Trophoblast cell (in vitro differentiated cells and primary cell): ENCODE measurements around the gene SBSN.

Experiments
- DNase-seq, 2 donors: peaks; one replicate each; pipeline ENCODE4 v3.0.0-alpha.2; 2016
- H2AFZ ChIP-seq: 2 replicates; pipeline ENCODE4 v1.6.1; 2013; ENCODE audit warnings: low read length, moderate library complexity, mild to moderate bottlenecking; ENCODE audit not compliant: insufficient read depth, poor library complexity
- H2AK5ac ChIP-seq: 2 replicates; pipeline ENCODE4 v1.6.1; 2013; ENCODE audit warnings: mild to moderate bottlenecking, low read length
- H2BK120ac ChIP-seq: 2 replicates; pipeline ENCODE4 v1.6.1; 2013; ENCODE audit warnings: low read length, mild to moderate bottlenecking, moderate library complexity; ENCODE audit not compliant: insufficient read depth, poor library complexity
- H2BK12ac ChIP-seq: 2 replicates; pipeline ENCODE4 v1.6.1; 2013; ENCODE audit warnings: mild to moderate bottlenecking, low read length, moderate library complexity
- H2BK5ac ChIP-seq: 2 replicates; pipeline ENCODE4 v1.6.1; 2013; ENCODE audit warnings: low read length, low read depth, moderate library complexity, mild to moderate bottlenecking; ENCODE audit not compliant: poor library complexity
- H3K14ac ChIP-seq: 2 replicates; pipeline ENCODE4 v1.6.1; 2013; ENCODE audit warnings: mild to moderate bottlenecking, low read length
- H3K18ac ChIP-seq: 2 replicates; pipeline ENCODE4 v1.6.1; 2013; ENCODE audit warnings: mild to moderate bottlenecking, low read length
- H3K23ac ChIP-seq: 2 replicates; pipeline ENCODE4 v1.6.1; 2013; ENCODE audit warnings: low read length
- H3K27ac ChIP-seq: 2 replicates; pipeline ENCODE4 v1.5.1; 2013; ENCODE audit warnings: low read depth, mild to moderate bottlenecking, inconsistent platforms, low read length, moderate library complexity
- H3K27me3 ChIP-seq: 2 replicates; pipeline ENCODE4 v1.6.1; 2013; ENCODE audit warnings: inconsistent platforms, mild to moderate bottlenecking, low read length, moderate library complexity; ENCODE audit not compliant: insufficient read depth
- H3K36me3 ChIP-seq, 2 experiments: 1 replicate in 1 of 2; 2 replicates in 1 of 2; pipeline ENCODE4 v1.6.1; 2013; ENCODE audit warnings: low read length in 2 of 2, mild to moderate bottlenecking in 2 of 2, moderate library complexity in 1 of 2; ENCODE audit not compliant: insufficient read depth in 2 of 2, control insufficient read depth in 1 of 2
- H3K4ac ChIP-seq: 2 replicates; pipeline ENCODE4 v1.6.1; 2013; ENCODE audit warnings: low read depth, mild to moderate bottlenecking, low read length, moderate library complexity
- H3K4me1 ChIP-seq, 2 experiments: 1 replicate in 1 of 2; 2 replicates in 1 of 2; pipeline ENCODE4 v1.6.1; 2013; ENCODE audit warnings: low read length in 2 of 2, mild to moderate bottlenecking in 2 of 2, moderate library complexity in 1 of 2; ENCODE audit not compliant: insufficient read depth in 2 of 2, control insufficient read depth in 1 of 2
- H3K4me2 ChIP-seq: 2 replicates; pipeline ENCODE4 v1.6.1; 2013; ENCODE audit warnings: inconsistent platforms, mild to moderate bottlenecking, low read length, moderate library complexity
- H3K4me3 ChIP-seq: 2 replicates; pipeline ENCODE4 v1.5.1; 2013; ENCODE audit warnings: mild to moderate bottlenecking, low read depth, low read length, inconsistent platforms
- H3K79me1 ChIP-seq: one replicate; pipeline ENCODE4 v1.6.1; 2013; ENCODE audit warnings: low read length
- H3K79me2 ChIP-seq: 2 replicates; pipeline ENCODE4 v1.6.1; 2013; ENCODE audit warnings: low read length, mild to moderate bottlenecking; ENCODE audit not compliant: control insufficient read depth, insufficient read depth, poor library complexity
- H3K9ac ChIP-seq: 2 replicates; pipeline ENCODE4 v1.6.1; 2013; ENCODE audit warnings: mild to moderate bottlenecking, low read length
- H3K9me3 ChIP-seq: 2 replicates; pipeline ENCODE4 v1.6.1; 2013; ENCODE audit warnings: low read depth, mild to moderate bottlenecking, control low read depth, inconsistent platforms, low read length; ENCODE audit not compliant: insufficient read depth
- H4K12ac ChIP-seq: 2 replicates; pipeline ENCODE4 v1.6.1; 2013; ENCODE audit warnings: low read depth, mild to moderate bottlenecking, low read length, moderate library complexity
- H4K8ac ChIP-seq: 2 replicates; pipeline ENCODE4 v1.6.1; 2013; ENCODE audit warnings: low read depth, mild to moderate bottlenecking, low read length, moderate library complexity
- H4K91ac ChIP-seq: one replicate; pipeline ENCODE4 v1.6.1; 2013; ENCODE audit warnings: low read depth, mild to moderate bottlenecking, low read length, moderate library complexity
- WGBS: extraction: QIAGEN DNeasy Blood & Tissue Kit; methylation state at CpG from one replicate; pipeline ENCODE4 v1.1.7; 2013; ENCODE audit warnings: missing lambda C conversion rate; ENCODE audit not compliant: insufficient read length, insufficient coverage; ENCODE audit errors: extremely low coverage; 5-methylcytosine and 5-hydroxymethylcytosine counted together

Gene SBSN

GRCh38 chr19:35559281-35559659 lies 31.2 kb upstream of the SBSN start:
- H3K27ac ChIP-seq = no peak overlapping the region
- H2AFZ ChIP-seq = no peak overlapping the region
- H4K8ac ChIP-seq = no peak overlapping the region
- DNase-seq = no peak
- H3K79me2 ChIP-seq = no peaks in the 10 kb centered on the region
- no peak overlapping the region for H4K91ac ChIP-seq
- peaks cover 2 to 3% of the 10 kb centered on the region in 2 experiments for H3K4me1 ChIP-seq
- no peak overlapping the region for H2BK120ac ChIP-seq
- H3K4ac ChIP-seq = no peak overlapping the region
- H3K36me3 ChIP-seq = no peaks in the 10 kb centered on the region
- no peak overlapping the region for H3K14ac ChIP-seq
- no peak overlapping the region for H2BK12ac ChIP-seq
- no peak overlapping the region for H2AK5ac ChIP-seq
- no peak overlapping the region for H3K23ac ChIP-seq
- no peak overlapping the region for H3K9ac ChIP-seq
- H3K9me3 ChIP-seq = peaks cover 10% of the 10 kb centered on the region
- no peak overlapping the region for H3K18ac ChIP-seq
- no peak overlapping the region for H4K12ac ChIP-seq
- WGBS = no CpG with 5 or more reads among the region's 11 CpGs
- no peak overlapping the region for H3K4me2 ChIP-seq
- no peak overlapping the region for H3K4me3 ChIP-seq
- no peaks in the 10 kb centered on the region for H3K79me1 ChIP-seq
- peaks cover 13% of the 10 kb centered on the region for H3K27me3 ChIP-seq
- no peak overlapping the region for H2BK5ac ChIP-seq

GRCh38 chr19:35558400-35559280 lies 30.5 kb upstream of the SBSN start:
- no peak overlapping the region for H2BK12ac ChIP-seq
- H4K12ac ChIP-seq = no peak overlapping the region
- no peak overlapping the region for H2BK120ac ChIP-seq
- no peak overlapping the region for H3K4ac ChIP-seq
- H4K91ac ChIP-seq = no peak overlapping the region
- no peak overlapping the region for H2AK5ac ChIP-seq
- H3K79me1 ChIP-seq = no peaks in the 10 kb centered on the region
- H3K27me3 ChIP-seq = peaks cover 13% of the 10 kb centered on the region
- no peak overlapping the region for H3K9ac ChIP-seq
- H3K14ac ChIP-seq = no peak overlapping the region
- no peak overlapping the region for H3K23ac ChIP-seq
- no peaks in the 10 kb centered on the region for H3K79me2 ChIP-seq
- peaks cover 10% of the 10 kb centered on the region for H3K9me3 ChIP-seq
- H3K36me3 ChIP-seq = no peaks in the 10 kb centered on the region
- H2BK5ac ChIP-seq = no peak overlapping the region
- no peak overlapping the region for H3K4me2 ChIP-seq
- H3K4me3 ChIP-seq = no peak overlapping the region
- H3K4me1 ChIP-seq = peaks cover 2 to 3% of the 10 kb centered on the region in 2 experiments
- H3K27ac ChIP-seq = no peak overlapping the region
- H4K8ac ChIP-seq = no peak overlapping the region
- H2AFZ ChIP-seq = no peak overlapping the region
- no peak overlapping the region for H3K18ac ChIP-seq
- WGBS = no CpG with 5 or more reads among the region's 53 CpGs
- no peak for DNase-seq

GRCh38 chr19:35557539-35558399 lies 29.7 kb upstream of the SBSN start:
- Histone ChIP-seq H4K91ac (no peak overlapping the region), H3K18ac (no peak overlapping the region), H3K36me3 (no peaks in the 10 kb centered on the region), H3K9me3 (peaks cover 10% of the 10 kb centered on the region), H3K14ac (no peak overlapping the region), H3K27me3 (peaks cover 13% of the 10 kb centered on the region), H3K4ac (no peak overlapping the region), H3K4me1 (peaks cover 2 to 3% of the 10 kb centered on the region in 2 experiments), H3K23ac (no peak overlapping the region), H3K27ac (no peak overlapping the region), H4K8ac (no peak overlapping the region), H2AFZ (no peak overlapping the region), H3K4me2 (peak overlapping the region; percentile 40), H3K9ac (no peak overlapping the region), H4K12ac (no peak overlapping the region), H2BK5ac (no peak overlapping the region), H2AK5ac (no peak overlapping the region), H3K4me3 (no peak overlapping the region), H3K79me1 (no peaks in the 10 kb centered on the region), H2BK12ac (no peak overlapping the region), H3K79me2 (no peaks in the 10 kb centered on the region), H2BK120ac (no peak overlapping the region)
- no CpG with 5 or more reads among the region's 60 CpGs for WGBS
- DNase-seq = peak in 1 of 2 donors; percentile 23

- Histone ChIP-seq H4K8ac (no peak overlapping the region), H3K4me2 (no peak overlapping the region), H2BK120ac (no peak overlapping the region), H3K14ac (no peak overlapping the region), H3K4ac (no peak overlapping the region), H3K79me1 (no peaks in the 10 kb centered on the region), H3K9ac (no peak overlapping the region), H4K91ac (no peak overlapping the region), H3K36me3 (no peaks in the 10 kb centered on the region), H3K9me3 (peaks cover 10% of the 10 kb centered on the region), H2BK12ac (no peak overlapping the region), H3K18ac (no peak overlapping the region), H2AK5ac (no peak overlapping the region), H3K27me3 (peaks cover 13% of the 10 kb centered on the region), H3K23ac (no peak overlapping the region), H2BK5ac (no peak overlapping the region), H3K27ac (no peak overlapping the region), H4K12ac (no peak overlapping the region), H3K79me2 (no peaks in the 10 kb centered on the region), H2AFZ (no peak overlapping the region), H3K4me1 (peaks cover 2 to 3% of the 10 kb centered on the region in 2 experiments), H3K4me3 (no peak overlapping the region)
- no CpG with 5 or more reads among the region's 16 CpGs for WGBS
- no peak for DNase-seq
Observed at GRCh38 chr19:35556846-35557538, 28.9 kb upstream of the SBSN start.
